Activated CD8-positive, alpha-beta T cell treated with anti-CD3 and anti-CD28 coated beads, Interleukin-2, amount 10 ng/mL, durations not matched to agents 7 days and 5 days (primary cell): ENCODE results near the gene TNFRSF14. TPM values are rescaled to one million over a fixed set of nuclear protein-coding genes. Genes with fewer than 3 reads are reported as not detected.
A peak's percentile ranks its signal among the peaks of the same experiment; 100 is the strongest.

ENCODE experiments used
- ATAC-seq: fragments of 150-1000 bp; cut with Tn5 transposase; one replicate; pipeline ENCODE4 v1.10.0; 2021; ENCODE audit warnings: moderate library complexity
- CTCF ChIA-PET: fragments of 350-600 bp; sonication (Branson Sonifier 250); formaldehyde crosslinking; loops from one replicate; lab custom pipeline; 2021; ENCODE audit warnings: antibody characterized with exemption; lab: Charles Lee
- POLR2A ChIA-PET: fragments of 350-600 bp; sonication (Branson Sonifier 250); formaldehyde crosslinking; loops from one replicate; lab custom pipeline; 2021; ENCODE audit warnings: antibody characterized with exemption; lab: Charles Lee
- DNase-seq: peaks from one replicate; pipeline ENCODE4 v3.0.0-alpha.2; 2020
- H3K27ac Mint-ChIP-seq: one replicate; pipeline ENCODE4 v1.8.0; 2021; ENCODE audit warnings: mild to moderate bottlenecking, mixed read lengths
- H3K27me3 Mint-ChIP-seq: one replicate; pipeline ENCODE4 v1.8.0; 2021; ENCODE audit warnings: low read depth, mixed read lengths
- H3K36me3 Mint-ChIP-seq: one replicate; pipeline ENCODE4 v1.8.0; 2021; ENCODE audit warnings: low read depth, mixed read lengths
- H3K4me1 Mint-ChIP-seq: one replicate; pipeline ENCODE4 v1.8.0; 2021; ENCODE audit warnings: low read depth, mixed read lengths
- H3K4me3 Mint-ChIP-seq: one replicate; pipeline ENCODE4 v1.8.0; 2021; ENCODE audit warnings: mild to moderate bottlenecking, mixed read lengths
- H3K9me3 Mint-ChIP-seq: one replicate; pipeline ENCODE4 v1.8.0; 2022; ENCODE audit warnings: mixed read lengths; ENCODE audit not compliant: insufficient read depth
- total RNA-seq, 2 experiments: library from RNA; stranded (reverse); gene quantifications; one replicate each; pipeline ENCODE4 v1.2.3, GENCODE V29; 2021

The TNFRSF14 gene
- total RNA-seq, 2 experiments from 2014 or later, result 85.8 to 86.5 TPM

DNA sequence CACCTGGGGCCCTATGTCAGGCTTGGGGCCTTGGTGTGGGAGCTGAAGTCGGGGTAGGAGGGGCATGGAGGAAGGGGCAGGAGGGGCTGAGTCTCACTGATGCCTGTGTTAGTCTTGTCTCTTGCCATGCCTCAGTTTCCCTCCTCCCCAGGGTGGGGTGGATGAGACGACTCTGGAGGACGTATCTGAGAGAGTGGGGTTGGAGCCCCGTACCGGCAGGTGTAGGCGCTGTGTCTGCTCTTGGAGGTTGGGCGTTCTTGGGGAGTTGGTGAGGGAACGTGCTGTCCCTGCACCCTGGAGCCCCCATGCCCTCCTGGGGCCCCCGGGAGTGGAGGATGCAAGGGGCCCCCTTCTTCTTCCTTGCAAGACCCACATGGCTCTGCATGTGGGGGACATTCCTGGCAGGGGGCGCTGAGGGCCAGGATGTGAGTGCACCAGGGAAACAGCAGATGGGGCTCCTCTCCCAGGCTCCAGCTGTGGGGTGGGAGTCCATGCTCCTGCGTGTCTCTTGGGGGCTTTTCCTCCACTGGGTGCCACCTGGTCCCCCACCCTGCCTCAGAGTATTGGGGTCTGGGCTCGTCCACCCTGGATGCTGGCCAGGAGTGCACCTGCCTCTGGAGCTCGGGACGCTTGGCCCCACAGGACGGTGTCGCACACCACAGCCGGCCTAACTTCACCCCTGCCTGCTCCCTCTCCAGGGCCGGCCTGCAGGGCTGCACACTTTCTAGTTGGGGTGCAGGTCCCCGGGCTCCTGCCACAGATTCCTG lies 1.4 kb upstream of the TNFRSF14 start:
- peak overlapping the region; percentile 97 for H3K4me3 Mint-ChIP-seq
- peak; percentile 77 for DNase-seq
- H3K9me3 Mint-ChIP-seq, result no peaks in the 10 kb centered on the region
- peaks cover 50% of the 10 kb centered on the region for H3K4me1 Mint-ChIP-seq
- H3K27me3 Mint-ChIP-seq, result no peaks in the 10 kb centered on the region
- ChIA-PET CTCF (interaction anchor here (2.5 to 3.8 kb wide), 3 partner anchors 23 to 139 kb away, joined by 13 to 42 read pairs (median 19); partner anchors contain the start of gene PRXL2B), POLR2A (interaction anchor here (2.9 to 4.9 kb wide), 4 partner anchors 8 to 139 kb away, joined by 12 to 130 read pairs (median 59); partner anchors contain the start of gene PRXL2B)
- ATAC-seq, result peak; percentile 25
- H3K36me3 Mint-ChIP-seq, result peaks cover 24% of the 10 kb centered on the region
- peak overlapping the region; percentile 98 for H3K27ac Mint-ChIP-seq

DNA sequence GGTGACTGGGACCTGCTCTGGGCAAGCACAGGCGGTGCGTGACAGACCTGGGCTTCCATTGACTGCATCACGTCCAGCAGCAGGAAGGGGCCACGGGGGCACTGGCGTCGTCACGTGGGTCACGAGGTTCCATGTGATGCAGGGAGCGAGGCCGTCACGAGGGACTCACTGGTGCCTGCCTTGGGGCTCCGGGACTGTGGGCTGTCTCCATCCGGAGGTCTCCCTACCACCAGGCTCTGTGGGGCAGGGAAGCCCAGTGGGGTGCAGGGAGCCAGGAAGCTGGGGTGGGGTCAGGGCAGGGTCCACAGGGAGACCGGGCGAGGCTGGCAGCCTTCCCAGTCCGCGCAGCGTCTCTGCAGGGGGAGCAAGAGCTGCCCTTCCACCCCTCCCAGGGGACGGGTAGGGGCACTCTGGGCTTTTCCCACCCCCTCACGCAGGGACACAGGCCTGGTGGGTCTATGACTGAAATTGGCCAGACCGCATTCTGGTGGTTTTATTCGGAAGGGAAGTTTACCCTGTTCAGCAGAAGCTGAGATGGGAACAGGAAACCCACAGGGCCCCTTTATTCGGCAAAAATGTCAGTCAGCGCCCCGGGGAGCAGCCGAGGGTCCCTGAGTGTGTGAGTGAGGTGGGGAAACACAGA lies 416 bp upstream of the TNFRSF14 start:
- no peaks in the 10 kb centered on the region for H3K9me3 Mint-ChIP-seq
- H3K27me3 Mint-ChIP-seq, result no peaks in the 10 kb centered on the region
- H3K4me3 Mint-ChIP-seq, result peak overlapping the region; percentile 97
- DNase-seq (peak; percentile 92), ATAC-seq (peak; percentile 60)
- H3K36me3 Mint-ChIP-seq, result peaks cover 23% of the 10 kb centered on the region
- H3K4me1 Mint-ChIP-seq, result peaks cover 48% of the 10 kb centered on the region
- POLR2A ChIA-PET, result interaction anchor here (0.8 to 4.9 kb wide), 16 partner anchors 9 to 361 kb away, joined by 3 to 130 read pairs (median 5); partner anchors contain the start of genes FAAP20, MORN1, PANK4 and PRXL2B
- H3K27ac Mint-ChIP-seq, result peak overlapping the region; percentile 98
- CTCF ChIA-PET, result interaction anchor here (1.0 to 3.8 kb wide), 11 partner anchors 8 to 361 kb away, joined by 3 to 42 read pairs (median 6); partner anchors contain the start of genes FAAP20, PANK4 and PRXL2B

DNA sequence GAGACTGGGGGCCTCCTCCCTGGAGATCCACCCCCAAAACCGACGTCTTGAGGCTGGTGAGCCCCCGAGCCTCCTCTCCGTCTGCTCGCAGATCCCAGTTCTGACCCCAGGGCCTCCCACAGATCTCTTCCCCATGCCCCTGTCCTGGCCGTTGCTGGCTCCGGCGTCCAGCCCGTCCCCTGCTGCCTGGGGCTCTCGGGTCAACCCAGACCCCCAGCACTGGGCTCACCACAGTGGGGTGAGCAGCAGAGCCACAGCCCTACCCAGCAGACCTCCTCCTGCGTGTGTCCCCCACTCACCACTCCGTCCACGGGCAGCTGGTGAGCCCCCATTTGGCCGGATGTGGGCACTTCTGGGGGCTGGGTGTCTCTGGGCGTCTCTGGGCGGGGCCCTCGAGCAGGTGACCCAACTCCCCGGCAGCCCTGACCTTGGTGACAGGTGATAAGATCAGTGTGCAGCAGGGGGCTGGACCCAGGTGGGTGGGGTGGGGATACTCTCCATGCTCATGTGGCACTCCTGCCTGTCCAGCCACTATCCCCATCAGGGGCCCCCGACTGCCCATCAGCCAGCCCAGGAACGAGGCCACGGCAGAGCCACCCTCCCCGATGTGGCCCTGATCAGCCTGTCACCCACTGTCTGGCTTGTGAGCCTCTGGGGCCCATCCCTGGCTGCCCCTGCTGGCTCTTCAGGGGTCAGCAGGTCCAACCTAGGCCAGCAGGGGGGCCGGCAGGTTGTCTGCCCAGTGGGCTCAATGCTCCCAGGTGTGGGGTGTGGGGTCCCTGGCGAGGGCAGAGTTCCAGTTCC lies 709 bp downstream of the TNFRSF14 start:
- H3K27ac Mint-ChIP-seq, result peak overlapping the region; percentile 98

DNA sequence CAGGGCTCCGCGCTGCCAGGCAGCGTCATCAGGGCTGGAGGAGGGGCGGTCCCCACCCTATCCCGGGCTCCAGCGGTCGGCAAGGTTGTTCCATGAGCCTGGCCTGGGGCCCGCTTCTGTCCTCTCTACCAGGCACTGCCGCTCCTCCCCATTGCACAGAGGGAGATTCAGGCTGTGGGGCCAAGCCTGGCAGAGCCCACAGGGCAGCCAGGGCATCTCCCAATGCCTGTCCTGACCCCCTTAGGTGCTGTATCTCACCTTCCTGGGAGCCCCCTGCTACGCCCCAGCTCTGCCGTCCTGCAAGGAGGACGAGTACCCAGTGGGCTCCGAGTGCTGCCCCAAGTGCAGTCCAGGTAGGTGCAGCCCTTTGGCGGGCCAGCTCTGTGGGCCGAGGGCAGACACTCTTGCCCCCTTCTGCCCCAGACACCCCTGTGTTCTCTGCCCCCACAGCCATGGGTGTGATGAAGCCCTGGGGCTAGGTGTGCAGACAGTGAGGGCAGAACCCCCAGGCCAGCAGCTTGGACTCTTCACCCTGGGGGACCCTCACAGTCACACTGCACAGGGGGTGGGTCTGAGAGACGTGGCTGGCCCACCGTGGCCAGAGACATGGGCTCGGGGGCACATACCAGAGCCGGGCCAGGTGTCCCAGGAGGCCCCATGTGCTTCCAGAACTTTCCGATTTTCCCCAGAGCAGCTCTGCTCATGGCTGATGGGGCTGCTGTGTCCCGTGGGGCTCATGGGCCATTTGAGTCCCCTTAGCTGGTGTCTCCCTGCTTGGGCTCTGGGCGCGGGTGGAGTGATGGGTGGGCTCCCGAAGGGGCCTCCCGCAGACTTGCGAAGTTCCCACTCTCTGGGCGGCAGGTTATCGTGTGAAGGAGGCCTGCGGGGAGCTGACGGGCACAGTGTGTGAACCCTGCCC lies 1.6 kb downstream of the TNFRSF14 start:
- ATAC-seq (no peak), DNase-seq (no peak)
- no peaks in the 10 kb centered on the region for H3K27me3 Mint-ChIP-seq
- peaks cover 47% of the 10 kb centered on the region for H3K4me1 Mint-ChIP-seq
- ChIA-PET CTCF (interaction anchor here (1.4 to 3.8 kb wide), 4 partner anchors 10 to 32 kb away, joined by 3 to 42 read pairs (median 18); partner anchors contain the start of genes PANK4 and PRXL2B), POLR2A (interaction anchor here (1.0 to 4.9 kb wide), 8 partner anchors 9 to 142 kb away, joined by 3 to 130 read pairs (median 10); partner anchors contain the start of genes PANK4 and PRXL2B)
- H3K9me3 Mint-ChIP-seq, result no peaks in the 10 kb centered on the region
- H3K27ac Mint-ChIP-seq, result peak overlapping the region; percentile 98
- H3K4me3 Mint-ChIP-seq, result peak overlapping the region; percentile 97
- H3K36me3 Mint-ChIP-seq, result peaks cover 28% of the 10 kb centered on the region

More for the DNA sequence above, 709 bp downstream of the TNFRSF14 start:
- POLR2A ChIA-PET, result interaction anchor here (0.9 to 4.9 kb wide), 13 partner anchors 8 to 362 kb away, joined by 3 to 130 read pairs (median 7); partner anchors contain the start of genes FAAP20, MORN1, PANK4 and PRXL2B
- H3K4me1 Mint-ChIP-seq, result peaks cover 47% of the 10 kb centered on the region
- H3K4me3 Mint-ChIP-seq, result peak overlapping the region; percentile 97
- no peaks in the 10 kb centered on the region for H3K9me3 Mint-ChIP-seq
- peaks cover 28% of the 10 kb centered on the region for H3K36me3 Mint-ChIP-seq
- ATAC-seq, result peak; percentile 17
- DNase-seq, result peak; percentile 77
- CTCF ChIA-PET, result interaction anchor here (1.1 to 3.8 kb wide), 10 partner anchors 8 to 142 kb away, joined by 3 to 42 read pairs (median 8); partner anchors contain the start of genes PANK4 and PRXL2B
- no peaks in the 10 kb centered on the region for H3K27me3 Mint-ChIP-seq

DNA sequence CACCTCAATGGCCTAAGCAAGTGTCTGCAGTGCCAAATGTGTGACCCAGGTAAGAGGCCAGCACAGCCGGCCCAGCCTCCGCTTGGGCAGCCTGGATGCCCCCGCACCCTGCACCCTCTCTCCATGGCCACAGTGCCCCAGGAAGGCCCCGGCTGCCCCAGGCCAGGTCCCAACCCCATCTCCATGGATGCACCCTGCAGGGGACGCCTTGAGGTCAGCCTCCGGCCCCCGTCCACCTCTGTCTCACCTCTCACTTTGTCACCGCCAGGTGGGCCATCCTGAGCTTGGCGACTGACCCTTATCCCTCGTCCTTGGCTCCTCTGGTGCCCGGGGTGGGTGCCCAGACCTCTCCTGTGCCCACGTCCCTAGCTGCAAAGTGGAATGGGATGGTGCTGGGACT lies 2.2 kb downstream of the TNFRSF14 start:
- Mint-ChIP-seq H3K36me3 (peaks cover 28% of the 10 kb centered on the region), H3K9me3 (no peaks in the 10 kb centered on the region), H3K27ac (peak overlapping the region; percentile 43), H3K4me3 (peak overlapping the region; percentile 97), H3K4me1 (peaks cover 47% of the 10 kb centered on the region), H3K27me3 (no peaks in the 10 kb centered on the region)
- POLR2A ChIA-PET, result interaction anchor here (1.0 to 4.9 kb wide), 3 partner anchors 11 to 26 kb away, joined by 3 to 60 read pairs (median 5); no protein-coding TSS in a partner anchor
- no peak for DNase-seq
- no peak for ATAC-seq
- CTCF ChIA-PET, result no interaction called here

DNA sequence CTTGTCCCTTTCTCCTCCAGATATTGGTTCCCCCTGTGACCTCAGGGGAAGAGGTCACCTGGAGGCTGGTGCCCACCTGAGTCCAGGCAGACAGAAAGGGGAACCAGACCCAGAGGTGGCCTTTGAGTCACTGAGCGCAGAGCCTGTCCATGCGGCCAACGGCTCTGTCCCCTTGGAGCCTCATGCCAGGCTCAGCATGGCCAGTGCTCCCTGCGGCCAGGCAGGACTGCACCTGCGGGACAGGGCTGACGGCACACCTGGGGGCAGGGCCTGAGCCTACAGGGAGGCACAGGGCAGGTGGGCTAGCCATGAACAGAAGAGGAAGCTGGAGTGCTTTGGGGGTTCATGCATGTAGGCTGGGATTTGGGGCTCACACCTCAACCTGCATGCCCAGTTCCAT lies 2.7 kb downstream of the TNFRSF14 start:
- Mint-ChIP-seq H3K4me3 (peak overlapping the region; percentile 31), H3K27ac (peak overlapping the region; percentile 43), H3K4me1 (peaks cover 44% of the 10 kb centered on the region), H3K36me3 (peaks cover 30% of the 10 kb centered on the region), H3K27me3 (no peaks in the 10 kb centered on the region), H3K9me3 (no peaks in the 10 kb centered on the region)
- DNase-seq, result no peak
- POLR2A ChIA-PET, result interaction anchor here (1.0 to 4.9 kb wide), 2 partner anchors 11 to 19 kb away, joined by 3 to 60 read pairs; no protein-coding TSS in a partner anchor
- ATAC-seq, result no peak
- CTCF ChIA-PET, result no interaction called here

DNA sequence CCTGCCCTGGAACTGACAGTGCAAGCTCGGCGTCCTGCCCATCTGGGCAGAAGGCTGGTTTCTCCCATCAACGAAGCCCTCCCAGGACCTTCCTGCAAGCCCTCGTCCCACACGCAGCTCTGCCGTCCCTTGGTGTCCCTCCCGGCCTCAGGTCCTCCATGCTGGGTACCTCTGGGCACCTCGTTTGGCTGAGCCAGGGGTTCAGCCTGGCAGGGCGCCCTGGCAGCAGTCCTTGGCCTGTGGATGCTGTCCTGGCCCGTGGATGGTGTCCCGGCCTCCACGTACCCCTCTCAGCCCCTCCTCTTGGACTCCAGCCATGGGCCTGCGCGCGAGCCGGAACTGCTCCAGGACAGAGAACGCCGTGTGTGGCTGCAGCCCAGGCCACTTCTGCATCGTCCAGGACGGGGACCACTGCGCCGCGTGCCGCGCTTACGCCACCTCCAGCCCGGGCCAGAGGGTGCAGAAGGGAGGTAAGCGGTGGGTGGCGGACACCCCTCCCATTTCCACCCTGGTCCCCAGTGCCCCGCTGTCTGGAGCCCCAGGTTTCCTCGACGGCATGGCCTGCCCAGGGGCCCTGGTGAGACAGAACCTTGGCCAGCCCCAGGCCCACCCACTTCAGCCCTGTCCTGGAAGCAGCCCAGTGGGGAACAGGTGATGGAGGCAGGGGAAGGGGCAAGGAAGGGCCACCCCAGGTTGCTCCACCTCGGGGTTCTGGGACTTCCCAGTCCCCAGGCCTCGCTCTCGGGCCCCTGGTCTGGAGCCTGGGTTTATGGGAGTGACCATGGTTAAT lies 3.5 kb downstream of the TNFRSF14 start:
- ATAC-seq (no peak), DNase-seq (no peak)
- Mint-ChIP-seq H3K4me1 (peaks cover 36% of the 10 kb centered on the region), H3K9me3 (no peaks in the 10 kb centered on the region), H3K36me3 (peaks cover 27% of the 10 kb centered on the region), H3K27me3 (no peaks in the 10 kb centered on the region), H3K4me3 (no peak overlapping the region), H3K27ac (no peak overlapping the region)
- CTCF ChIA-PET, result interaction anchor here (4.1 kb wide), 1 partner anchor 26 kb away, joined by 32 read pairs; the partner anchor contains the start of gene PRXL2B
- POLR2A ChIA-PET, result interaction anchor here (1.0 to 6.1 kb wide), 4 partner anchors 12 to 26 kb away, joined by 3 to 60 read pairs (median 28); partner anchors contain the start of gene PRXL2B

DNA sequence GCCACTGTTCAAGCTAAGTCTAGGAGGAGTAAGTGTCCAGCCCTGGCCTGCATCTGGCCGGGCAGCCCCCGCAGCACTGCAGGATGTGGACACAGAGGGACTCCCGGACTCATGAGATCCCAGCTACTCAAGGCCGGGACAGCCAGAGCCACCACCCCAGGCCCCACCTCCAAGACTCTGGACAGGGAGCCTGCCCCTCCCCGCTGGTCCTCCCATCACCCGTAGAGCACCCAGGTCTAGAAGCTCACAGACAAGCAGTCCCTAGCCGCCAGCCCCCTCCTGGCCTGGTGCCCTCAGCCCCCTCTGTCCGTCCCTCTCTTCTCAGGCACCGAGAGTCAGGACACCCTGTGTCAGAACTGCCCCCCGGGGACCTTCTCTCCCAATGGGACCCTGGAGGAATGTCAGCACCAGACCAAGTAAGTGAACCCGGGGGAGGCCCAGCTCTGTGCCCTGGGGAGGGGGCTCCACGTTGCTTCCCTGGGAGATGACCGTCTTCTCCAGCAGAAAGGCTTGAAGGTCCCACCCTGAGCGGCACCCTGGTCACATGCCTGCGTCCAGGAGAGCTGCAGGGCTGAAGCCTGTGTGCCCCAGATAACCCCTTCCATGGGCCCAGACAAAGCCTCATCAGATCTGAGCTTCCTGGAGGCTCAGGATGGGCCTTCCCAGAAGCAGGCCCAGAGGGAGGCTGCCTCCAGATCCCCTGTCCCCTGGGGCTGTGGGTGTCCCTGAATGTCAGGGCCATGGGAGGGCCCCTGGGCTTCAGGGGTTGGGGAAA lies 4.3 kb downstream of the TNFRSF14 start:
- ChIA-PET CTCF (interaction anchor here (1.8 to 4.1 kb wide), 4 partner anchors 10 to 25 kb away, joined by 9 to 32 read pairs (median 16); partner anchors contain the start of gene PRXL2B), POLR2A (interaction anchor here (1.1 to 6.1 kb wide), 4 partner anchors 11 to 25 kb away, joined by 4 to 42 read pairs (median 8); partner anchors contain the start of gene PRXL2B)
- no peaks in the 10 kb centered on the region for H3K27me3 Mint-ChIP-seq
- ATAC-seq (no peak), DNase-seq (no peak)
- peaks cover 30% of the 10 kb centered on the region for H3K4me1 Mint-ChIP-seq
- H3K36me3 Mint-ChIP-seq, result peaks cover 25% of the 10 kb centered on the region
- no peaks in the 10 kb centered on the region for H3K9me3 Mint-ChIP-seq
- no peak overlapping the region for H3K4me3 Mint-ChIP-seq
- H3K27ac Mint-ChIP-seq, result no peak overlapping the region

DNA sequence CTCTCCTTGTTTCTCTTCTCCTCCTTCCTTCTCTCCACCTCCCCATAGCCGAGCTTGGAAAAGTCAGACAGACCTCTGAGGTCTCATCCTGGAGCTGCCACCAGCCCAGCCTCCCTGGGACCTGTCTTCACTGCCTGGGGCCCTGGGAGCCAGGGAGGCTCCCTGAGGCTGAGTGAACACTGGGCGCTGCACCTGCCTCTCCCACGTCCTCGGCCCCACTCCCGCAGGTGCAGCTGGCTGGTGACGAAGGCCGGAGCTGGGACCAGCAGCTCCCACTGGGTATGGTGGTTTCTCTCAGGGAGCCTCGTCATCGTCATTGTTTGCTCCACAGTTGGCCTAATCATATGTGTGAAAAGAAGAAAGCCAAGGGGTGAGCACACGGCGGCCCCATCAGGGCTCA lies 5.3 kb downstream of the TNFRSF14 start:
- ChIA-PET POLR2A (interaction anchor here (1.1 to 6.1 kb wide), 4 partner anchors 10 to 24 kb away, joined by 4 to 42 read pairs (median 8); partner anchors contain the start of gene PRXL2B), CTCF (interaction anchor here (1.1 to 4.1 kb wide), 6 partner anchors 9 to 146 kb away, joined by 4 to 32 read pairs (median 12); partner anchors contain the start of genes PANK4 and PRXL2B)
- Mint-ChIP-seq H3K4me3 (no peak overlapping the region), H3K4me1 (peaks cover 27% of the 10 kb centered on the region), H3K36me3 (peaks cover 21% of the 10 kb centered on the region), H3K9me3 (no peaks in the 10 kb centered on the region), H3K27me3 (no peaks in the 10 kb centered on the region), H3K27ac (peak overlapping the region; percentile 30)
- ATAC-seq (no peak), DNase-seq (no peak)
